WTC11 (cell line): ENCODE results near the gene REEP2. TPM values are rescaled to one million over a fixed set of nuclear protein-coding genes. Genes with fewer than 3 reads are reported as not detected.

Source experiments
- ATAC-seq: fragments of 200-7000 bp; cut with Tn5 transposase; 2 replicates; pipeline ENCODE4 v1.10.0; 2021; ENCODE audit warnings: mild to moderate bottlenecking, moderate library complexity
- CTCF ChIA-PET: fragments of 300-600 bp; sonication (Branson Sonifier 250); formaldehyde crosslinking; loops from one replicate; lab custom pipeline; 2021; ENCODE audit warnings: antibody characterized with exemption; lab: Charles Lee
- POLR2A ChIA-PET: fragments of 350-600 bp; sonication (Branson Sonifier 250); formaldehyde crosslinking; loops from one replicate; lab custom pipeline; 2021; ENCODE audit warnings: antibody characterized with exemption; lab: Charles Lee
- DNase-seq: peaks from one replicate; pipeline ENCODE4 v3.0.0; 2021; ENCODE audit warnings: low spot score
- H3K27ac Mint-ChIP-seq: 2 replicates; pipeline ENCODE4 v1.8.0; 2021; ENCODE audit warnings: mixed read lengths
- H3K27me3 Mint-ChIP-seq: 2 replicates; pipeline ENCODE4 v1.8.0; 2021; ENCODE audit warnings: low read depth, mild to moderate bottlenecking, moderate library complexity, mixed read lengths
- H3K36me3 Mint-ChIP-seq: 2 replicates; pipeline ENCODE4 v1.8.0; 2021; ENCODE audit warnings: mixed read lengths
- H3K4me1 Mint-ChIP-seq: 2 replicates; pipeline ENCODE4 v1.8.0; 2022; ENCODE audit warnings: mixed read lengths
- H3K4me3 Mint-ChIP-seq: 2 replicates; pipeline ENCODE4 v1.8.0; 2021; ENCODE audit warnings: mild to moderate bottlenecking, moderate library complexity, mixed read lengths
- H3K9me3 Mint-ChIP-seq: 2 replicates; pipeline ENCODE4 v1.8.0; 2021; ENCODE audit warnings: mixed read lengths
- FOXK1 ChIP-seq: sonication (generic); formaldehyde crosslinking; IDR thresholded peaks from 2 replicates; pipeline ENCODE4 v1.8.0; 2022; ENCODE audit warnings: mild to moderate bottlenecking, moderate library complexity, missing genetic modification reagents
- GABPB1 ChIP-seq: sonication (generic); formaldehyde crosslinking; IDR thresholded peaks from 2 replicates; pipeline ENCODE4 v1.8.1; 2023; ENCODE audit warnings: mild to moderate bottlenecking, missing genetic modification reagents
- HMGXB4 ChIP-seq: sonication (generic); formaldehyde crosslinking; IDR thresholded peaks from 2 replicates; pipeline ENCODE4 v1.8.1; 2023; ENCODE audit warnings: mild to moderate bottlenecking, moderate library complexity, missing genetic modification reagents
- NFATC4 ChIP-seq: fragments of 250-450 bp; sonication (Bioruptor Pico); IDR thresholded peaks from 2 replicates; pipeline ENCODE4 v1.9.0; 2021; ENCODE audit warnings: mild to moderate bottlenecking
- NFE2L1 ChIP-seq: sonication (generic); formaldehyde crosslinking; IDR thresholded peaks from 2 replicates; pipeline ENCODE4 v1.8.1; 2023; ENCODE audit warnings: missing genetic modification reagents
- NR3C1 ChIP-seq: sonication (generic); formaldehyde crosslinking; conservative IDR thresholded peaks from 2 replicates; pipeline ENCODE4 v1.8.1; 2023; ENCODE audit warnings: low read depth, mild to moderate bottlenecking, missing genetic modification reagents
- PRDM15 ChIP-seq: sonication (generic); formaldehyde crosslinking; IDR thresholded peaks from 2 replicates; pipeline ENCODE4 v1.8.0; 2022; ENCODE audit warnings: missing genetic modification reagents
- PRRX2 ChIP-seq: fragments of 250-450 bp; sonication (Bioruptor Pico); IDR thresholded peaks from 2 replicates; pipeline ENCODE4 v1.8.0; 2021; ENCODE audit warnings: mild to moderate bottlenecking
- SMAD3 ChIP-seq: sonication (generic); formaldehyde crosslinking; IDR thresholded peaks from 2 replicates; pipeline ENCODE4 v1.8.0; 2022; ENCODE audit warnings: missing genetic modification reagents, mild to moderate bottlenecking, borderline replicate concordance
- SOX15 ChIP-seq: fragments of 250-450 bp; sonication (Bioruptor Pico); IDR thresholded peaks from 2 replicates; pipeline ENCODE4 v1.9.0; 2021; ENCODE audit warnings: mild to moderate bottlenecking
- TCF7 ChIP-seq: sonication (generic); formaldehyde crosslinking; IDR thresholded peaks from 2 replicates; pipeline ENCODE4 v1.8.0; 2022; ENCODE audit warnings: mild to moderate bottlenecking, low read depth, missing genetic modification reagents, moderate library complexity
- TEAD1 ChIP-seq: sonication (generic); formaldehyde crosslinking; IDR thresholded peaks from 2 replicates; pipeline ENCODE4 v1.8.0; 2022; ENCODE audit warnings: mild to moderate bottlenecking, missing genetic modification reagents
- USF1 ChIP-seq: sonication (generic); formaldehyde crosslinking; IDR thresholded peaks from 2 replicates; pipeline ENCODE4 v1.8.0; 2022; ENCODE audit warnings: mild to moderate bottlenecking, missing genetic modification reagents
- ZNF232 ChIP-seq: sonication (generic); formaldehyde crosslinking; IDR thresholded peaks from 2 replicates; pipeline ENCODE4 v1.8.0; 2022; ENCODE audit warnings: mild to moderate bottlenecking, missing genetic modification reagents
- ZNF263 ChIP-seq: sonication (generic); formaldehyde crosslinking; IDR thresholded peaks from 2 replicates; pipeline ENCODE4 v1.8.1; 2022; ENCODE audit warnings: low read depth, mild to moderate bottlenecking, moderate library complexity, missing genetic modification reagents
- ZNF423 ChIP-seq: fragments of 250-450 bp; sonication (Bioruptor Pico); IDR thresholded peaks from 2 replicates; pipeline ENCODE4 v2.1.2; 2022; ENCODE audit warnings: mild to moderate bottlenecking, moderate library complexity
- ZNF532 ChIP-seq: fragments of 250-450 bp; sonication (Bioruptor Pico); IDR thresholded peaks from 2 replicates; pipeline ENCODE4 v1.9.0; 2021; ENCODE audit warnings: mild to moderate bottlenecking, borderline replicate concordance
- total RNA-seq: library from RNA; stranded (reverse); gene quantifications from 3 replicates; pipeline ENCODE4 v1.2.3, GENCODE V29; 2021
- TF ChIP-seq, protein P1 (sequence below): fragments of 250-450 bp; sonication (Bioruptor Pico); IDR thresholded peaks from 2 replicates; pipeline ENCODE4 v2.1.2; 2022; ENCODE audit warnings: mild to moderate bottlenecking, moderate library complexity
- TF ChIP-seq, protein P2 (sequence below): fragments of 250-450 bp; sonication (Bioruptor Pico); IDR thresholded peaks from 2 replicates; pipeline ENCODE4 v1.9.0; 2021; ENCODE audit warnings: mild to moderate bottlenecking
- TF ChIP-seq, protein P3 (sequence below): sonication (generic); formaldehyde crosslinking; IDR thresholded peaks from 2 replicates; pipeline ENCODE4 v1.8.0; 2023; ENCODE audit warnings: mild to moderate bottlenecking, missing genetic modification reagents
- TF ChIP-seq, protein P4 (sequence below): sonication (generic); formaldehyde crosslinking; IDR thresholded peaks from 2 replicates; pipeline ENCODE4 v1.8.1; 2022; ENCODE audit warnings: mild to moderate bottlenecking, moderate library complexity, missing genetic modification reagents

REEP2 gene
- total RNA-seq, 1 experiment from 2014 or later = 51.1 TPM

DNA sequence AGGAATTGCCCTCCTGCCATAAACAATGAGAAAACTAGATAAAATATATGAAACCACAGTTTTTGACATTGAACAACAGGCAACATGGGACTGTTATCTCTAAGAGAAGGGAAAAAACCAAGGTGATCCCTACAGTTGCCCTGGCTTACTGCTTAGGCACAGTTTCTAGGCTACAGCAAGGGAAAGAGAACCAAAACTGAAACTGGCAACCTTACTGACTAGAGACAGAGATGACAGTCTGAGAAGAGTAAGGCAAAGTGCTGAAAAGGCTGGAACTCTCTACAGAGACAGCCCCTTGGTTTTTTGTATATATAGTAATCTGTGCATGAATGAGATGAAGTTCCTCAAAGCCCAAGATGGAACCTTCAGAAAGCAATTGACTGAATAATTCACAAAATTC, 36.2 kb upstream of the REEP2 start (continued):
- TF ChIP-seq, protein P1, sequence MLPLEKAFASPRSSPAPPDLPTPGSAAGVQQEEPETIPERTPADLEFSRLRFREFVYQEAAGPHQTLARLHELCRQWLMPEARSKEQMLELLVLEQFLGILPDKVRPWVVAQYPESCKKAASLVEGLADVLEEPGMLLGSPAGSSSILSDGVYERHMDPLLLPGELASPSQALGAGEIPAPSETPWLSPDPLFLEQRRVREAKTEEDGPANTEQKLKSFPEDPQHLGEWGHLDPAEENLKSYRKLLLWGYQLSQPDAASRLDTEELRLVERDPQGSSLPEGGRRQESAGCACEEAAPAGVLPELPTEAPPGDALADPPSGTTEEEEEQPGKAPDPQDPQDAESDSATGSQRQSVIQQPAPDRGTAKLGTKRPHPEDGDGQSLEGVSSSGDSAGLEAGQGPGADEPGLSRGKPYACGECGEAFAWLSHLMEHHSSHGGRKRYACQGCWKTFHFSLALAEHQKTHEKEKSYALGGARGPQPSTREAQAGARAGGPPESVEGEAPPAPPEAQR (CRISPR knock-in tag) = no peak
- TF ChIP-seq ZNF263 (CRISPR knock-in tag) (no peak), NR3C1 (no peak), SOX15 (CRISPR knock-in tag) (no peak)

DNA sequence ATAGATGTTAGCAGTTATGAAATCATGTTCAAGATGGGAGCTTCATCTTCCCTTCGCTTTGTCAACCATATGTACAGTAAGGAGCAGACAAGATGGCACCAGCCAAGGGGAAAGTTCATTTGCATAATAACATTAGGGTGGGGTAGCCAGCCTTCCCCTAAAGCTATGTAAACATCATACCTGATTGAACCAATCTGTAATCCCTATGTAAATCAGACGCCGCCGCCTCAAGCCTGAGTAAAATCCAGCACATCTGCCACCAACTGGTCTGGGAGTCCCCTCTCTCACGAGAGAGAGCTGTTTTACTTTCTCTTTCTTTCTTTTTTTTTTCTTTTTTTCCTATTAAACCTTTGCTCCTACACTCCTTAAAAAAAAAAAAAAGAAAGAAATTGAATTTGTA, 30.8 kb upstream of the REEP2 start:
- CTCF ChIA-PET = interaction anchor here (2.4 kb wide), 1 partner anchor 55 kb away, joined by 11 read pairs; the partner anchor contains the start of gene KDM3B
- Mint-ChIP-seq H3K27me3 (no peaks in the 10 kb centered on the region), H3K27ac (no peak overlapping the region), H3K36me3 (peaks cover 64% of the 10 kb centered on the region), H3K9me3 (peaks cover 18% of the 10 kb centered on the region), H3K4me1 (no peaks in the 10 kb centered on the region), H3K4me3 (no peak overlapping the region)
- ATAC-seq (no peak), DNase-seq (no peak)
- POLR2A ChIA-PET = interaction anchor here (0.6 kb wide), 1 partner anchor 886 kb away, joined by 4 read pairs; the partner anchor contains the start of gene MATR3
- TF ChIP-seq FOXK1 (no peak), SOX15 (CRISPR knock-in tag) (no peak), TEAD1 (CRISPR knock-in tag) (no peak), SMAD3 (no peak), ZNF423 (CRISPR knock-in tag) (no peak), PRDM15 (no peak), NFATC4 (no peak), ZNF532 (no peak), ZNF232 (CRISPR knock-in tag) (no peak), USF1 (CRISPR knock-in tag) (no peak), NFE2L1 (CRISPR knock-in tag) (no peak), TCF7 (CRISPR knock-in tag) (no peak), PRRX2 (CRISPR knock-in tag) (no peak), GABPB1 (CRISPR knock-in tag) (no peak), HMGXB4 (CRISPR knock-in tag) (no peak)
- TF ChIP-seq, protein P2, sequence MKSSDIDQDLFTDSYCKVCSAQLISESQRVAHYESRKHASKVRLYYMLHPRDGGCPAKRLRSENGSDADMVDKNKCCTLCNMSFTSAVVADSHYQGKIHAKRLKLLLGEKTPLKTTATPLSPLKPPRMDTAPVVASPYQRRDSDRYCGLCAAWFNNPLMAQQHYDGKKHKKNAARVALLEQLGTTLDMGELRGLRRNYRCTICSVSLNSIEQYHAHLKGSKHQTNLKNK = no peak
- TF ChIP-seq, protein P3, sequence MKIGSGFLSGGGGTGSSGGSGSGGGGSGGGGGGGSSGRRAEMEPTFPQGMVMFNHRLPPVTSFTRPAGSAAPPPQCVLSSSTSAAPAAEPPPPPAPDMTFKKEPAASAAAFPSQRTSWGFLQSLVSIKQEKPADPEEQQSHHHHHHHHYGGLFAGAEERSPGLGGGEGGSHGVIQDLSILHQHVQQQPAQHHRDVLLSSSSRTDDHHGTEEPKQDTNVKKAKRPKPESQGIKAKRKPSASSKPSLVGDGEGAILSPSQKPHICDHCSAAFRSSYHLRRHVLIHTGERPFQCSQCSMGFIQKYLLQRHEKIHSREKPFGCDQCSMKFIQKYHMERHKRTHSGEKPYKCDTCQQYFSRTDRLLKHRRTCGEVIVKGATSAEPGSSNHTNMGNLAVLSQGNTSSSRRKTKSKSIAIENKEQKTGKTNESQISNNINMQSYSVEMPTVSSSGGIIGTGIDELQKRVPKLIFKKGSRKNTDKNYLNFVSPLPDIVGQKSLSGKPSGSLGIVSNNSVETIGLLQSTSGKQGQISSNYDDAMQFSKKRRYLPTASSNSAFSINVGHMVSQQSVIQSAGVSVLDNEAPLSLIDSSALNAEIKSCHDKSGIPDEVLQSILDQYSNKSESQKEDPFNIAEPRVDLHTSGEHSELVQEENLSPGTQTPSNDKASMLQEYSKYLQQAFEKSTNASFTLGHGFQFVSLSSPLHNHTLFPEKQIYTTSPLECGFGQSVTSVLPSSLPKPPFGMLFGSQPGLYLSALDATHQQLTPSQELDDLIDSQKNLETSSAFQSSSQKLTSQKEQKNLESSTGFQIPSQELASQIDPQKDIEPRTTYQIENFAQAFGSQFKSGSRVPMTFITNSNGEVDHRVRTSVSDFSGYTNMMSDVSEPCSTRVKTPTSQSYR (CRISPR knock-in tag) = no peak
- TF ChIP-seq, protein P4, sequence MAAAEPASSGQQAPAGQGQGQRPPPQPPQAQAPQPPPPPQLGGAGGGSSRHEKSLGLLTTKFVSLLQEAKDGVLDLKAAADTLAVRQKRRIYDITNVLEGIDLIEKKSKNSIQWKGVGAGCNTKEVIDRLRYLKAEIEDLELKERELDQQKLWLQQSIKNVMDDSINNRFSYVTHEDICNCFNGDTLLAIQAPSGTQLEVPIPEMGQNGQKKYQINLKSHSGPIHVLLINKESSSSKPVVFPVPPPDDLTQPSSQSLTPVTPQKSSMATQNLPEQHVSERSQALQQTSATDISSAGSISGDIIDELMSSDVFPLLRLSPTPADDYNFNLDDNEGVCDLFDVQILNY (CRISPR knock-in tag) = no peak
